Measurements from ENCODE around the gene RXRA.

DNA sequence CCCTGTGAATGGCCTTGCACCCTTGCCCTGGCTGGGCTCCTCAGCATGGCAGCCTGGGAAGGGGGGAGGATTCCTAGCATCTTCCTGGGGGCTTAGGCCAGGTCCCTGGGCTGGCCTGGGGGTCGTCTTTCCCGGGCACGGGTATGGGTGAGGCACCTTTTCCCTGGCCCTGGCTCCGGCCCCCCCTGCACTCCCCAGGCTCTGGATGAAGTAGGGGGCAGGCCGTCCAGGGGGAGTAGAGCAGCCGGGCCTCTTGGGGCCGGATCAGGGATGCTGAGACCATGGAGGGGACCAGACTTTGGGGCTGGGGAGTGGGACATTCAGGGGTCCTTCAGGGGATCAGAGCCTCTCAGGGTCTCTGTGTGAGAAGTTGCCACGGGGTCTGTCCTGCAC lies 6.6 kb downstream of the RXRA start:
- no peak for TF ChIP-seq ZNF329 (CRISPR knock-in tag; IDR thresholded peaks at IDR 0.05; ENCODE audit: low read depth)
- TF ChIP-seq, protein P1, sequence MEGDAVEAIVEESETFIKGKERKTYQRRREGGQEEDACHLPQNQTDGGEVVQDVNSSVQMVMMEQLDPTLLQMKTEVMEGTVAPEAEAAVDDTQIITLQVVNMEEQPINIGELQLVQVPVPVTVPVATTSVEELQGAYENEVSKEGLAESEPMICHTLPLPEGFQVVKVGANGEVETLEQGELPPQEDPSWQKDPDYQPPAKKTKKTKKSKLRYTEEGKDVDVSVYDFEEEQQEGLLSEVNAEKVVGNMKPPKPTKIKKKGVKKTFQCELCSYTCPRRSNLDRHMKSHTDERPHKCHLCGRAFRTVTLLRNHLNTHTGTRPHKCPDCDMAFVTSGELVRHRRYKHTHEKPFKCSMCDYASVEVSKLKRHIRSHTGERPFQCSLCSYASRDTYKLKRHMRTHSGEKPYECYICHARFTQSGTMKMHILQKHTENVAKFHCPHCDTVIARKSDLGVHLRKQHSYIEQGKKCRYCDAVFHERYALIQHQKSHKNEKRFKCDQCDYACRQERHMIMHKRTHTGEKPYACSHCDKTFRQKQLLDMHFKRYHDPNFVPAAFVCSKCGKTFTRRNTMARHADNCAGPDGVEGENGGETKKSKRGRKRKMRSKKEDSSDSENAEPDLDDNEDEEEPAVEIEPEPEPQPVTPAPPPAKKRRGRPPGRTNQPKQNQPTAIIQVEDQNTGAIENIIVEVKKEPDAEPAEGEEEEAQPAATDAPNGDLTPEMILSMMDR (CRISPR knock-in tag; IDR thresholded peaks at IDR 0.05) = no peak
- TF ChIP-seq PCBP1 (IDR thresholded peaks at IDR 0.05; ENCODE audit: borderline replicate concordance, low read depth, low read length) = no peak
- TF ChIP-seq GMEB2 (CRISPR knock-in tag; IDR thresholded peaks at IDR 0.05; ENCODE audit: low read depth) = no peak
- no peak for TF ChIP-seq POLR2A (IDR thresholded peaks at IDR 0.05; ENCODE audit: insufficient read depth in 1 of 2, low read depth in 2 of 2, low read length in 2 of 2)
- TF ChIP-seq ZNF674 (CRISPR knock-in tag; IDR thresholded peaks at IDR 0.05; ENCODE audit: low read depth) = no peak
- TF ChIP-seq ZNF274 (CRISPR knock-in tag; IDR thresholded peaks at IDR 0.05) = no peak
- TF ChIP-seq, protein P2, sequence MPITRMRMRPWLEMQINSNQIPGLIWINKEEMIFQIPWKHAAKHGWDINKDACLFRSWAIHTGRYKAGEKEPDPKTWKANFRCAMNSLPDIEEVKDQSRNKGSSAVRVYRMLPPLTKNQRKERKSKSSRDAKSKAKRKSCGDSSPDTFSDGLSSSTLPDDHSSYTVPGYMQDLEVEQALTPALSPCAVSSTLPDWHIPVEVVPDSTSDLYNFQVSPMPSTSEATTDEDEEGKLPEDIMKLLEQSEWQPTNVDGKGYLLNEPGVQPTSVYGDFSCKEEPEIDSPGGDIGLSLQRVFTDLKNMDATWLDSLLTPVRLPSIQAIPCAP (CRISPR knock-in tag; IDR thresholded peaks at IDR 0.05; ENCODE audit: low read depth) = no peak
- no peak for TF ChIP-seq JUND (CRISPR knock-in tag; IDR thresholded peaks at IDR 0.05)
- no peak for TF ChIP-seq ZKSCAN1 (IDR thresholded peaks at IDR 0.05; ENCODE audit: low read length)
- no peak for TF ChIP-seq ZNF121 (CRISPR knock-in tag; IDR thresholded peaks at IDR 0.05)
- TF ChIP-seq GABPB1 (CRISPR knock-in tag; IDR thresholded peaks at IDR 0.05) = no peak
